Measurements from ENCODE around the gene SLC8A2.

Gene SLC8A2

GRCh38 chr19:47381653-47382279 lies 89.9 kb downstream of the SLC8A2 start:
- no peak for TF ChIP-seq SIN3A (IDR thresholded peaks at IDR 0.05; ENCODE audit: borderline replicate concordance, insufficient read depth, low read length)
- TF ChIP-seq, protein P1, sequence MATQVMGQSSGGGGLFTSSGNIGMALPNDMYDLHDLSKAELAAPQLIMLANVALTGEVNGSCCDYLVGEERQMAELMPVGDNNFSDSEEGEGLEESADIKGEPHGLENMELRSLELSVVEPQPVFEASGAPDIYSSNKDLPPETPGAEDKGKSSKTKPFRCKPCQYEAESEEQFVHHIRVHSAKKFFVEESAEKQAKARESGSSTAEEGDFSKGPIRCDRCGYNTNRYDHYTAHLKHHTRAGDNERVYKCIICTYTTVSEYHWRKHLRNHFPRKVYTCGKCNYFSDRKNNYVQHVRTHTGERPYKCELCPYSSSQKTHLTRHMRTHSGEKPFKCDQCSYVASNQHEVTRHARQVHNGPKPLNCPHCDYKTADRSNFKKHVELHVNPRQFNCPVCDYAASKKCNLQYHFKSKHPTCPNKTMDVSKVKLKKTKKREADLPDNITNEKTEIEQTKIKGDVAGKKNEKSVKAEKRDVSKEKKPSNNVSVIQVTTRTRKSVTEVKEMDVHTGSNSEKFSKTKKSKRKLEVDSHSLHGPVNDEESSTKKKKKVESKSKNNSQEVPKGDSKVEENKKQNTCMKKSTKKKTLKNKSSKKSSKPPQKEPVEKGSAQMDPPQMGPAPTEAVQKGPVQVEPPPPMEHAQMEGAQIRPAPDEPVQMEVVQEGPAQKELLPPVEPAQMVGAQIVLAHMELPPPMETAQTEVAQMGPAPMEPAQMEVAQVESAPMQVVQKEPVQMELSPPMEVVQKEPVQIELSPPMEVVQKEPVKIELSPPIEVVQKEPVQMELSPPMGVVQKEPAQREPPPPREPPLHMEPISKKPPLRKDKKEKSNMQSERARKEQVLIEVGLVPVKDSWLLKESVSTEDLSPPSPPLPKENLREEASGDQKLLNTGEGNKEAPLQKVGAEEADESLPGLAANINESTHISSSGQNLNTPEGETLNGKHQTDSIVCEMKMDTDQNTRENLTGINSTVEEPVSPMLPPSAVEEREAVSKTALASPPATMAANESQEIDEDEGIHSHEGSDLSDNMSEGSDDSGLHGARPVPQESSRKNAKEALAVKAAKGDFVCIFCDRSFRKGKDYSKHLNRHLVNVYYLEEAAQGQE (IDR thresholded peaks at IDR 0.05; ENCODE audit: insufficient read depth in 1 of 2, low read depth in 2 of 2, low read length in 2 of 2) = no peak
- TF ChIP-seq TAF1 (IDR thresholded peaks at IDR 0.05; ENCODE audit: borderline replicate concordance, insufficient read depth, low read length) = no peak
- no peak for TF ChIP-seq POLR2AphosphoS5 (IDR thresholded peaks at IDR 0.05; ENCODE audit: low read depth, low read length)
- no peak for TF ChIP-seq FOXP2 (optimal IDR thresholded peaks at IDR 0.05; ENCODE audit: borderline replicate concordance, extremely low read depth, extremely low read length, insufficient read depth)

DNA sequence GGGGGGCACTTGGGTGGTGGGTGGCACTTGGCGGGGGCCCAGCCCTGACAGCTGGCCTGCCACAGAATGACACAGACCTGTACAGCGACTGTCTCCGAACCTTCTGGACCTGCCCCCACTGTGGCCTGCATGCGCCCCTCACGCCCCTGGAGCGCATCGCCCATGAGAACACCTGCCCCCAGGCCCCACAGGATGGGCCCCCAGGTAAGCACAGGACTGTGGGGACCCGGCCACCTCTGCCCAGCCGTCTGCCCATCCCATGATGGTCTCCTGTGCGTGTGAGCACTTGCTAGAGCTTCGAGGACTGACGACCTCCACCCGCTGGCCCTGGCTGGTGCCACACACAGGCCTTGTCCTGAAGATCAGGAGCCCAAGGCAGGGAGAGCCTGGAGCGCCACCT lies 90.6 kb downstream of the SLC8A2 start:
- no peak for TF ChIP-seq SIN3A (IDR thresholded peaks at IDR 0.05; ENCODE audit: borderline replicate concordance, insufficient read depth, low read length)
- TF ChIP-seq FOXP2 (optimal IDR thresholded peaks at IDR 0.05; ENCODE audit: borderline replicate concordance, extremely low read depth, extremely low read length, insufficient read depth) = no peak
- TF ChIP-seq, protein P1 (IDR thresholded peaks at IDR 0.05; ENCODE audit: insufficient read depth in 1 of 2, low read depth in 2 of 2, low read length in 2 of 2) = no peak
- no peak for TF ChIP-seq TAF1 (IDR thresholded peaks at IDR 0.05; ENCODE audit: borderline replicate concordance, insufficient read depth, low read length)
- TF ChIP-seq POLR2AphosphoS5 (IDR thresholded peaks at IDR 0.05; ENCODE audit: low read depth, low read length) = no peak

GRCh38 chr19:47380559-47380958 lies 91.1 kb downstream of the SLC8A2 start:
- TF ChIP-seq TAF1 (IDR thresholded peaks at IDR 0.05; ENCODE audit: borderline replicate concordance, insufficient read depth, low read length) = no peak
- TF ChIP-seq, protein P1 (IDR thresholded peaks at IDR 0.05; ENCODE audit: insufficient read depth in 1 of 2, low read depth in 2 of 2, low read length in 2 of 2) = no peak
- no peak for TF ChIP-seq SIN3A (IDR thresholded peaks at IDR 0.05; ENCODE audit: borderline replicate concordance, insufficient read depth, low read length)
- no peak for TF ChIP-seq POLR2AphosphoS5 (IDR thresholded peaks at IDR 0.05; ENCODE audit: low read depth, low read length)
- TF ChIP-seq FOXP2 (optimal IDR thresholded peaks at IDR 0.05; ENCODE audit: borderline replicate concordance, extremely low read depth, extremely low read length, insufficient read depth) = no peak

DNA sequence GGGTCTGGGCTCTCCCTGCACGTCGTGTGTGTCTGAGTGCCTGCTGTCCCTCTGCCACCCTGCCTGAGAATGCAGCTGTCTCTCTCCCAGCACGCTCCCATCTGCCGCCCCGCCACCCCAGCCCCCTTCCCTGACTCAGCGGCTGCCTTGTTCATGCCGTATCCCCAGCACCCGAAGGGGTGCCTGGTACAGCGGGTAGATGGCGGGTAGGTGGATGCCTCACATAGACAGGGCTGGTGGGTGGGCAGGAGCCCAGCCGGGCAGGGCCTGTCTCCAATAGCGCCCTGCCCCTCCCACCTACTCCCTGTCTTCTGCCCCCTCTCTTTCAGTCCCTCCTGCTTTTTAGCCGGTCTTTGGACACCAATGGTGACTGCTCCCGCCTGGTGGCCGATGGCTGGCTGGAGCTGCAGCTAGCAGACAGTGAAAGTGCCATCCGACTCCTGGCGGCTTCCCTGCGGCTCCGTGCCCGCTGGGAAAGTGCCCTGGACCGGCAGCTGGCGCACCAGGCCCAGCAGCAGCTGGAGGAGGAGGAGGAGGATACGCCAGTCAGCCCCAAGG lies 92.2 kb downstream of the SLC8A2 start:
- TF ChIP-seq FOXP2 (optimal IDR thresholded peaks at IDR 0.05; ENCODE audit: borderline replicate concordance, extremely low read depth, extremely low read length, insufficient read depth) (no peak), POLR2AphosphoS5 (IDR thresholded peaks at IDR 0.05; ENCODE audit: low read depth, low read length) (no peak), TAF1 (IDR thresholded peaks at IDR 0.05; ENCODE audit: borderline replicate concordance, insufficient read depth, low read length) (no peak), SIN3A (IDR thresholded peaks at IDR 0.05; ENCODE audit: borderline replicate concordance, insufficient read depth, low read length) (no peak)
- TF ChIP-seq, protein P1 (IDR thresholded peaks at IDR 0.05; ENCODE audit: insufficient read depth in 1 of 2, low read depth in 2 of 2, low read length in 2 of 2) = no peak
